ENCODE measurements around the gene ZNF654.
A peak's percentile ranks its signal among the peaks of the same experiment; 100 is the strongest.
"Not testable (repeated sequence)": the region's sequence is repeated elsewhere in the genome, so short reads cannot be mapped to it uniquely, and the experiment has no call there.

Gene ZNF654

GRCh38 chr3:88058581-88059379 is at the start of gene ZNF654, which contains the start of gene CGGBP1:
TSS of gene ZNF654 (plus strand) at chr3:88059255. CDS start at chr3:88059320, 65 bp downstream.
TSS of gene CGGBP1 (minus strand) at chr3:88059005. CDS start at chr3:88055976, 3,029 bp downstream.
- Mint-ChIP-seq H3K4me3 (peak within 1 kb of the TSS; percentile 98), H3K27ac (peak within 1 kb of the TSS; percentile 97), H3K27me3 (no peaks in the 10 kb centered on the region), H3K9me3 (no peaks in the 10 kb centered on the region), H3K4me1 (peaks cover 61% of the 10 kb centered on the region), H3K36me3 (peaks cover 22% of the 10 kb centered on the region)

- H3K27me3 Mint-ChIP-seq = peaks cover 2% of the 10 kb centered on the region
- no peaks in the 10 kb centered on the region for H3K36me3 Mint-ChIP-seq
- no peaks in the 10 kb centered on the region for H3K9me3 Mint-ChIP-seq
- no peak overlapping the region for H3K27ac Mint-ChIP-seq
- no peak overlapping the region for H3K4me3 Mint-ChIP-seq
- no peaks in the 10 kb centered on the region for H3K4me1 Mint-ChIP-seq
Observed at GRCh38 chr3:88010810-88011209, 48.2 kb upstream of the ZNF654 start.

- H3K4me1 Mint-ChIP-seq = peaks cover 4% of the 10 kb centered on the region
- no peaks in the 10 kb centered on the region for H3K9me3 Mint-ChIP-seq
- H3K27ac Mint-ChIP-seq = no peak overlapping the region
- no peaks in the 10 kb centered on the region for H3K36me3 Mint-ChIP-seq
- H3K27me3 Mint-ChIP-seq = no peaks in the 10 kb centered on the region
- H3K4me3 Mint-ChIP-seq = no peak overlapping the region
Observed at GRCh38 chr3:88013592-88013991, 45.5 kb upstream of the ZNF654 start.

- H3K27me3 Mint-ChIP-seq, H3K9me3 Mint-ChIP-seq, H3K27ac Mint-ChIP-seq, H3K4me3 Mint-ChIP-seq, H3K4me1 Mint-ChIP-seq, H3K36me3 Mint-ChIP-seq: not testable (repeated sequence)
Observed at GRCh38 chr3:88015656-88016055, 43.4 kb upstream of the ZNF654 start.

- no peaks in the 10 kb centered on the region for H3K27me3 Mint-ChIP-seq
Observed at GRCh38 chr3:88019024-88019423, 40.0 kb upstream of the ZNF654 start.

GRCh38 chr3:88025001-88025552 is 34.0 kb upstream of the ZNF654 start:
- H3K27ac Mint-ChIP-seq = no peak overlapping the region
- no peaks in the 10 kb centered on the region for H3K9me3 Mint-ChIP-seq
- no peaks in the 10 kb centered on the region for H3K27me3 Mint-ChIP-seq
- no peaks in the 10 kb centered on the region for H3K36me3 Mint-ChIP-seq
- H3K4me3 Mint-ChIP-seq = no peak overlapping the region
- H3K4me1 Mint-ChIP-seq = peaks cover 10% of the 10 kb centered on the region

More at GRCh38 chr3:88019024-88019423, 40.0 kb upstream of the ZNF654 start:
- Mint-ChIP-seq H3K9me3 (no peaks in the 10 kb centered on the region), H3K27ac (no peak overlapping the region), H3K36me3 (no peaks in the 10 kb centered on the region), H3K4me3 (no peak overlapping the region), H3K4me1 (peaks cover 4% of the 10 kb centered on the region)

- no peak overlapping the region for H3K27ac Mint-ChIP-seq
Observed at GRCh38 chr3:88028876-88029275, 30.2 kb upstream of the ZNF654 start.

GRCh38 chr3:88030210-88030609 is 28.8 kb upstream of the ZNF654 start:
- Mint-ChIP-seq H3K36me3 (no peaks in the 10 kb centered on the region), H3K4me1 (peaks cover 51% of the 10 kb centered on the region), H3K9me3 (no peaks in the 10 kb centered on the region), H3K4me3 (peak overlapping the region; percentile 62), H3K27me3 (no peaks in the 10 kb centered on the region), H3K27ac (no peak overlapping the region)

More at GRCh38 chr3:88028876-88029275, 30.2 kb upstream of the ZNF654 start:
- Mint-ChIP-seq H3K36me3 (no peaks in the 10 kb centered on the region), H3K4me3 (no peak overlapping the region), H3K4me1 (peaks cover 42% of the 10 kb centered on the region), H3K27me3 (no peaks in the 10 kb centered on the region), H3K9me3 (no peaks in the 10 kb centered on the region)

GRCh38 chr3:88031642-88032077 is 27.4 kb upstream of the ZNF654 start:
- H3K36me3 Mint-ChIP-seq = peaks cover 1% of the 10 kb centered on the region
- peak overlapping the region; percentile 55 for H3K27ac Mint-ChIP-seq
- H3K27me3 Mint-ChIP-seq = no peaks in the 10 kb centered on the region
- H3K9me3 Mint-ChIP-seq = no peaks in the 10 kb centered on the region
- H3K4me3 Mint-ChIP-seq = peak overlapping the region; percentile 86
- peaks cover 51% of the 10 kb centered on the region for H3K4me1 Mint-ChIP-seq

- Mint-ChIP-seq H3K27ac (peak overlapping the region; percentile 87), H3K4me3 (peak overlapping the region; percentile 86), H3K27me3 (no peaks in the 10 kb centered on the region), H3K9me3 (no peaks in the 10 kb centered on the region), H3K4me1 (peaks cover 51% of the 10 kb centered on the region), H3K36me3 (peaks cover 1% of the 10 kb centered on the region)
Observed at GRCh38 chr3:88032245-88032644, 26.8 kb upstream of the ZNF654 start.

GRCh38 chr3:88033079-88033478 is 26.0 kb upstream of the ZNF654 start:
- Mint-ChIP-seq H3K27me3 (no peaks in the 10 kb centered on the region), H3K9me3 (no peaks in the 10 kb centered on the region), H3K4me3 (no peak overlapping the region), H3K4me1 (peaks cover 51% of the 10 kb centered on the region), H3K36me3 (peaks cover 1% of the 10 kb centered on the region), H3K27ac (no peak overlapping the region)

GRCh38 chr3:88033808-88034207 is 25.2 kb upstream of the ZNF654 start:
- Mint-ChIP-seq H3K4me3 (no peak overlapping the region), H3K4me1 (peaks cover 51% of the 10 kb centered on the region), H3K36me3 (peaks cover 1% of the 10 kb centered on the region), H3K27ac (no peak overlapping the region), H3K27me3 (no peaks in the 10 kb centered on the region), H3K9me3 (no peaks in the 10 kb centered on the region)

- no peak overlapping the region for H3K27ac Mint-ChIP-seq
- H3K4me3 Mint-ChIP-seq = no peak overlapping the region
- no peaks in the 10 kb centered on the region for H3K9me3 Mint-ChIP-seq
- peaks cover 45% of the 10 kb centered on the region for H3K4me1 Mint-ChIP-seq
- peaks cover 1% of the 10 kb centered on the region for H3K36me3 Mint-ChIP-seq
- no peaks in the 10 kb centered on the region for H3K27me3 Mint-ChIP-seq
Observed at GRCh38 chr3:88034491-88035275, 24.4 kb upstream of the ZNF654 start.

GRCh38 chr3:88036221-88036620 is 22.8 kb upstream of the ZNF654 start:
- no peak overlapping the region for H3K4me3 Mint-ChIP-seq
- H3K4me1 Mint-ChIP-seq = peaks cover 36% of the 10 kb centered on the region
- H3K27me3 Mint-ChIP-seq = no peaks in the 10 kb centered on the region
- no peaks in the 10 kb centered on the region for H3K9me3 Mint-ChIP-seq
- no peak overlapping the region for H3K27ac Mint-ChIP-seq
- H3K36me3 Mint-ChIP-seq = peaks cover 1% of the 10 kb centered on the region

- Mint-ChIP-seq H3K27ac (no peak overlapping the region), H3K4me3 (no peak overlapping the region), H3K9me3 (no peaks in the 10 kb centered on the region), H3K27me3 (no peaks in the 10 kb centered on the region), H3K36me3 (peaks cover 1% of the 10 kb centered on the region), H3K4me1 (peaks cover 12% of the 10 kb centered on the region)
Observed at GRCh38 chr3:88038566-88038965, 20.5 kb upstream of the ZNF654 start.

GRCh38 chr3:88040529-88040928 is 18.5 kb upstream of the ZNF654 start:
- Mint-ChIP-seq H3K4me3 (no peak overlapping the region), H3K27me3 (no peaks in the 10 kb centered on the region), H3K36me3 (peaks cover under 1% of the 10 kb centered on the region), H3K27ac (no peak overlapping the region), H3K9me3 (no peaks in the 10 kb centered on the region), H3K4me1 (peaks cover 10% of the 10 kb centered on the region)

Data from activated naive CD4-positive, alpha-beta T cell treated with anti-CD3 and anti-CD28 coated beads, Interleukin-2, amount 50 U/mL, for 24 hours (primary cell).